K562 (cell line): ENCODE results near the gene PYCR2. TPM values are rescaled to one million over a fixed set of nuclear protein-coding genes. Genes with fewer than 3 reads are reported as not detected.

Source experiments
- ATAC-seq: fragments of 200-7000 bp; cut with Tn5 transposase; 3 replicates; pipeline ENCODE4 v1.9.1; 2020; ENCODE audit warnings: moderate library complexity
- BruUV-seq: library from RNA; stranded (reverse); fragments of 400-500 nt; replicated peaks from 2 replicates; lab custom pipeline; 2021; lab: Mats Ljungman, UMichigan
- CTCF ChIA-PET: fragments of 300-600 bp; formaldehyde crosslinking; extraction: SDS; loops from one replicate; lab custom pipeline; 2021; ENCODE audit warnings: low intra/inter-chr PET ratio; lab: Yijun Ruan, JAX
- POLR2A ChIA-PET: fragments of 300-600, 350-650 bp; sonication (Branson Sonifier 250); formaldehyde crosslinking; extraction: SDS; loops from one replicate; lab custom pipeline; 2021; ENCODE audit warnings: antibody characterized with exemption, inconsistent platforms; lab: Yijun Ruan, JAX
- DNase-seq, 4 experiments: peaks; one replicate each; pipeline versions ENCODE4 v3.0.0 to v3.0.0-alpha.2; 2011 to 2018; ENCODE audit warnings: low spot score in 3 of 4, mixed read lengths in 3 of 4; ENCODE audit errors: extremely low read depth in 1 of 4
- FAIRE-seq: peaks from 2 replicates; lab custom pipeline; 2011; peaks lifted over from hg19 to GRCh38; lab: Jason Lieb, UNC
- H2AFZ ChIP-seq: 2 replicates; pipeline ENCODE4 v1.6.0; 2011; ENCODE audit warnings: low read depth, low read length, control low read depth, inconsistent platforms
- H3K27ac ChIP-seq: fragments of 200-600 bp; 3 replicates; pipeline ENCODE4 v1.8.0; 2011; ENCODE audit warnings: low read depth, mild to moderate bottlenecking, control low read depth, inconsistent platforms, low read length, moderate library complexity, mixed read lengths; ENCODE audit errors: extremely low read depth
- H3K27me3 ChIP-seq, 2 experiments: fragments of 300-600 bp in 1 of 2; 2 replicates in 1 of 2; 3 replicates in 1 of 2; pipeline versions ENCODE4 v1.6.0 to v1.8.0; 2011; ENCODE audit warnings: inconsistent platforms in 2 of 2, low read length in 2 of 2, mild to moderate bottlenecking in 1 of 2, mixed read lengths in 1 of 2, moderate library complexity in 1 of 2; ENCODE audit not compliant: control insufficient read depth in 2 of 2, insufficient read depth in 2 of 2
- H3K36me3 ChIP-seq: fragments of 300-600 bp; 3 replicates; pipeline ENCODE4 v1.8.0; 2011; ENCODE audit warnings: mild to moderate bottlenecking, low read length, inconsistent platforms; ENCODE audit not compliant: control insufficient read depth, insufficient read depth
- H3K4me1 ChIP-seq, 2 experiments: fragments of 200-600 bp in 1 of 2; replicated peaks in 1 of 2; 2 replicates in 1 of 2; 3 replicates in 1 of 2; pipeline versions ENCODE4 v1.5.1 to v1.8.0; 2011; ENCODE audit warnings: inconsistent platforms in 2 of 2, low read length in 2 of 2, mild to moderate bottlenecking in 1 of 2, mixed read lengths in 1 of 2, moderate library complexity in 1 of 2; ENCODE audit not compliant: control insufficient read depth in 2 of 2, insufficient read depth in 2 of 2
- H3K4me2 ChIP-seq: 2 replicates; pipeline ENCODE4 v1.6.1; 2011; ENCODE audit warnings: low read length, control low read depth, inconsistent platforms, mixed read lengths; ENCODE audit not compliant: insufficient read depth
- H3K4me3 ChIP-seq: fragments of 200-600 bp; sonication (generic), shearing (Covaris generic); 2 replicates; pipeline ENCODE4 v1.5.1; 2016; ENCODE audit warnings: control low read depth, inconsistent platforms
- H3K79me2 ChIP-seq: fragments of 200-600 bp; 3 replicates; pipeline ENCODE4 v1.8.0; 2011; ENCODE audit warnings: low read length, inconsistent platforms; ENCODE audit not compliant: control insufficient read depth, insufficient read depth
- H3K9ac ChIP-seq, 2 experiments: 2 replicates each; pipeline versions ENCODE4 v1.6.0 to v1.6.1; 2011; ENCODE audit warnings: low read depth in 2 of 2, low read length in 2 of 2, control low read depth in 1 of 2, inconsistent platforms in 1 of 2, mild to moderate bottlenecking in 1 of 2, mixed read lengths in 1 of 2; ENCODE audit not compliant: insufficient read depth in 1 of 2
- H3K9me1 ChIP-seq: one replicate; pipeline ENCODE4 v1.6.0; 2011; ENCODE audit warnings: inconsistent platforms, mild to moderate bottlenecking, low read length, moderate library complexity; ENCODE audit not compliant: control insufficient read depth, insufficient read depth
- H3K9me3 ChIP-seq: replicated peaks from 2 replicates; pipeline ENCODE4 v1.5.1; 2011; ENCODE audit warnings: low read depth, low read length, inconsistent platforms; ENCODE audit not compliant: control insufficient read depth, insufficient read depth
- H4K20me1 ChIP-seq: replicated peaks from 2 replicates; pipeline ENCODE4 v1.6.1; 2011; ENCODE audit warnings: low read length, inconsistent platforms, mixed read lengths; ENCODE audit not compliant: control insufficient read depth, insufficient read depth
- BCOR ChIP-seq: fragments of 450-650 bp; IDR thresholded peaks from 2 replicates; pipeline ENCODE4 v1.6.1; 2016
- FOXA1 ChIP-seq: fragments of 450-650 bp; IDR thresholded peaks from 2 replicates; pipeline ENCODE4 v1.6.1; 2016; ENCODE audit warnings: mild to moderate bottlenecking, borderline replicate concordance
- KHSRP ChIP-seq: fragments of 450-650 bp; IDR thresholded peaks from 2 replicates; pipeline ENCODE4 v1.6.1; 2017
- PHF21A ChIP-seq: fragments of 450-650 bp; IDR thresholded peaks from 2 replicates; pipeline ENCODE4 v1.6.1; 2017; ENCODE audit warnings: low read depth, borderline replicate concordance
- ZNF696 ChIP-seq: fragments of 250-450 bp; sonication (Bioruptor Pico); conservative IDR thresholded peaks from 2 replicates; pipeline ENCODE4 v1.4.0; 2020; ENCODE audit warnings: mild to moderate bottlenecking, moderate library complexity
- WGBS: fragments of 100-300 bp; shearing (Covaris generic); methylation state at CpG from one replicate; pipeline ENCODE4 v1.1.6; 2016; ENCODE audit warnings: low coverage, mixed read lengths; ENCODE audit not compliant: insufficient coverage; ENCODE audit errors: missing lambda C conversion rate; 5-methylcytosine and 5-hydroxymethylcytosine counted together
- in situ Hi-C: fragments of 300-500 bp; cut with MboI; formaldehyde crosslinking; loops from 4 replicates; pipeline ENCODE4 v1.15.0; 2018; ENCODE audit warnings: inconsistent platforms, mixed read lengths
- intact Hi-C: fragments of 100-400 bp; cut with micrococcal nuclease; formaldehyde crosslinking; loops from 2 replicates; pipeline ENCODE4 v1.14.2; 2022
- polyA plus RNA-seq, 8 experiments: library from polyadenylated mRNA; depleted of rRNA in 4 of 8; stranded (reverse) in 5 of 8; unstranded in 3 of 8; fragments of >200 nt; fragmentation: Nextera tagmentation in 2 of 8; fragmentation: Illumina TruSeq in 1 of 8; extraction: Ambion mirVana in 2 of 8; extraction: Trizol in 1 of 8; gene quantifications; 2 replicates each; pipeline versions ENCODE4 v1.2.1 to v1.2.3, GENCODE V29; 2011 to 2014; ENCODE audit warnings: inconsistent platforms in 1 of 8, missing spikeins in 1 of 8
- total RNA-seq, 7 experiments: library from RNA; depleted of rRNA in 6 of 7; stranded (reverse); fragments of >200 nt in 6 of 7; fragmentation: Illumina TruSeq in 2 of 7; extraction: Trizol in 2 of 7; gene quantifications; 2 replicates each; pipeline versions ENCODE4 v1.2.1 to v1.2.3, GENCODE V29; 2011 to 2021; ENCODE audit warnings: low replicate concordance in 1 of 7
- TF ChIP-seq, protein P1 (sequence below): sonication (generic); formaldehyde crosslinking; IDR thresholded peaks from 2 replicates; pipeline ENCODE4 v1.8.0; 2022; ENCODE audit warnings: missing genetic modification reagents, mild to moderate bottlenecking, moderate library complexity, borderline replicate concordance
- TF ChIP-seq, protein P2 (sequence below): fragments of 250-450 bp; sonication (Bioruptor Pico); IDR thresholded peaks from 2 replicates; pipeline ENCODE4 v1.8.0; 2022; ENCODE audit warnings: inconsistent platforms
- TF ChIP-seq, protein P3 (sequence below): sonication (generic); formaldehyde crosslinking; IDR thresholded peaks from 2 replicates; pipeline ENCODE4 v1.8.0; 2022; ENCODE audit warnings: mild to moderate bottlenecking, missing genetic modification reagents, borderline replicate concordance
- TF ChIP-seq, protein P4 (sequence below): fragments of 250-450 bp; sonication (Bioruptor Pico); IDR thresholded peaks from 2 replicates; pipeline ENCODE4 v1.5.0; 2022; ENCODE audit warnings: mild to moderate bottlenecking

The PYCR2 gene
- total and polyA plus RNA-seq, 9 of the 15 experiments (the other 6 are each of a cell fraction or from before 2014, with no cell fraction given): 5.5 to 219 (median 127) TPM

DNA sequence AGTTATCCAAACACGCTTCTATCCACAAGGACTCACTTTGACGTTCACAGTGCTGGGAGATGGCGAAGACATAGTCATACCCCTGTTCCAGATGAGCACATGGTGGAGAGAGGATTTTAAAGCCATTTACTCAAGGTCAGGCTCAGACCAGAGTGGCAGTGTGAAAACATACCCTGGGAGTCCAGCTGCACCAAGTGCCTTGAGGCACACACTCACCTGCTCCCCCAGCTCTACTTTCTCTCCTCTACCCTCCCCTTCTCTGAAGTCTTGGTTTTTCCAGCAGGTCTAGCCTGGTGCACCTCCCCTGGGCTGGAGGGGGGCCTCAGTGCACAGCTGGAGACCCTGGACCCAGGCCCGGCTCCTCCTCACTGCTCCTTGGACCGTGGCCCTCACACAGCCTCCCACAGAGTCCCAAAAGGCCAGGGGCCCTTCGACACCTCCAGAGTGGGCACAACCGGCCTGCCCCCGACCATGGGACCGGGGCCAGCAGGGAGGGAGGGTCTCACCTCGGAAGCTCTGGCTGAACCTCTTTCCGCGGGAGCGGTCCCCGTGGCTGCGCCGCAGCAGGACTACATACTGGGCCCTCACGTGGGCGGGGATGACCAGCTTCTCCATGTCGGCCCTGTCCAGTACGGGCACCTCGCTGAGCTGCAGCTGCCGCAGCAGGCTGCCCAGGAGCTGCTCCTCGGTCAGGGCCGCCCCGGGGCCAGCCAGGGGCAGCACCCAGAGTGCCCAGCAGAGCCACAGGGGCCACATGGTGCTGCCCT is 16.5 kb upstream of the PYCR2 start:
- Histone ChIP-seq H3K9ac (peak overlapping the region in 1 of 2 experiments; percentile 37; a peak in 2 of 4 replicates), H3K79me2 (no peaks in the 10 kb centered on the region), H3K36me3 (no peaks in the 10 kb centered on the region), H3K4me1 (peaks cover 7 to 23% of the 10 kb centered on the region in 2 experiments; a peak in 4 of 5 replicates), H3K27me3 (no peaks in the 10 kb centered on the region), H4K20me1 (no peaks in the 10 kb centered on the region), H3K9me3 (no peaks in the 10 kb centered on the region), H3K4me3 (no peak overlapping the region), H2AFZ (no peak overlapping the region), H3K9me1 (no peaks in the 10 kb centered on the region), H3K4me2 (no peak overlapping the region), H3K27ac (no peak overlapping the region)
- 79% methylated on average over 22 of the region's 25 CpGs for WGBS
- CTCF ChIA-PET: no interaction called here
- DNase-seq: peak in 2 of 4 experiments; percentile 8 to 9
- no peak; the same call in 1 of the 3 replicates for ATAC-seq
- no TSS peak for BruUV-seq
- in situ Hi-C loops (no loop called here), intact Hi-C loops (no loop called here)
- POLR2A ChIA-PET: interaction anchor here (0.5 to 1.4 kb wide), 6 partner anchors 15 to 370 kb away, joined by 3 to 7 read pairs (median 3); no protein-coding TSS in a partner anchor
- no peak for FAIRE-seq
- TF ChIP-seq, protein P1, sequence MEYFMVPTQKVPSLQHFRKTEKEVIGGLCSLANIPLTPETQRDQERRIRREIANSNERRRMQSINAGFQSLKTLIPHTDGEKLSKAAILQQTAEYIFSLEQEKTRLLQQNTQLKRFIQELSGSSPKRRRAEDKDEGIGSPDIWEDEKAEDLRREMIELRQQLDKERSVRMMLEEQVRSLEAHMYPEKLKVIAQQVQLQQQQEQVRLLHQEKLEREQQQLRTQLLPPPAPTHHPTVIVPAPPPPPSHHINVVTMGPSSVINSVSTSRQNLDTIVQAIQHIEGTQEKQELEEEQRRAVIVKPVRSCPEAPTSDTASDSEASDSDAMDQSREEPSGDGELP (CRISPR knock-in tag): no peak
- TF ChIP-seq FOXA1 (no peak), BCOR (no peak), PHF21A (no peak), KHSRP (no peak), ZNF696 (CRISPR knock-in tag) (no peak)
- TF ChIP-seq, protein P2, sequence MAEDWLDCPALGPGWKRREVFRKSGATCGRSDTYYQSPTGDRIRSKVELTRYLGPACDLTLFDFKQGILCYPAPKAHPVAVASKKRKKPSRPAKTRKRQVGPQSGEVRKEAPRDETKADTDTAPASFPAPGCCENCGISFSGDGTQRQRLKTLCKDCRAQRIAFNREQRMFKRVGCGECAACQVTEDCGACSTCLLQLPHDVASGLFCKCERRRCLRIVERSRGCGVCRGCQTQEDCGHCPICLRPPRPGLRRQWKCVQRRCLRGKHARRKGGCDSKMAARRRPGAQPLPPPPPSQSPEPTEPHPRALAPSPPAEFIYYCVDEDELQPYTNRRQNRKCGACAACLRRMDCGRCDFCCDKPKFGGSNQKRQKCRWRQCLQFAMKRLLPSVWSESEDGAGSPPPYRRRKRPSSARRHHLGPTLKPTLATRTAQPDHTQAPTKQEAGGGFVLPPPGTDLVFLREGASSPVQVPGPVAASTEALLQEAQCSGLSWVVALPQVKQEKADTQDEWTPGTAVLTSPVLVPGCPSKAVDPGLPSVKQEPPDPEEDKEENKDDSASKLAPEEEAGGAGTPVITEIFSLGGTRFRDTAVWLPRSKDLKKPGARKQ: no peak
- TF ChIP-seq, protein P3, sequence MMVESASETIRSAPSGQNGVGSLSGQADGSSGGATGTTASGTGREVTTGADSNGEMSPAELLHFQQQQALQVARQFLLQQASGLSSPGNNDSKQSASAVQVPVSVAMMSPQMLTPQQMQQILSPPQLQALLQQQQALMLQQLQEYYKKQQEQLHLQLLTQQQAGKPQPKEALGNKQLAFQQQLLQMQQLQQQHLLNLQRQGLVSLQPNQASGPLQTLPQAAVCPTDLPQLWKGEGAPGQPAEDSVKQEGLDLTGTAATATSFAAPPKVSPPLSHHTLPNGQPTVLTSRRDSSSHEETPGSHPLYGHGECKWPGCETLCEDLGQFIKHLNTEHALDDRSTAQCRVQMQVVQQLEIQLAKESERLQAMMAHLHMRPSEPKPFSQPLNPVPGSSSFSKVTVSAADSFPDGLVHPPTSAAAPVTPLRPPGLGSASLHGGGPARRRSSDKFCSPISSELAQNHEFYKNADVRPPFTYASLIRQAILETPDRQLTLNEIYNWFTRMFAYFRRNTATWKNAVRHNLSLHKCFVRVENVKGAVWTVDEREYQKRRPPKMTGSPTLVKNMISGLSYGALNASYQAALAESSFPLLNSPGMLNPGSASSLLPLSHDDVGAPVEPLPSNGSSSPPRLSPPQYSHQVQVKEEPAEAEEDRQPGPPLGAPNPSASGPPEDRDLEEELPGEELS (CRISPR knock-in tag): no peak
- TF ChIP-seq, protein P4, sequence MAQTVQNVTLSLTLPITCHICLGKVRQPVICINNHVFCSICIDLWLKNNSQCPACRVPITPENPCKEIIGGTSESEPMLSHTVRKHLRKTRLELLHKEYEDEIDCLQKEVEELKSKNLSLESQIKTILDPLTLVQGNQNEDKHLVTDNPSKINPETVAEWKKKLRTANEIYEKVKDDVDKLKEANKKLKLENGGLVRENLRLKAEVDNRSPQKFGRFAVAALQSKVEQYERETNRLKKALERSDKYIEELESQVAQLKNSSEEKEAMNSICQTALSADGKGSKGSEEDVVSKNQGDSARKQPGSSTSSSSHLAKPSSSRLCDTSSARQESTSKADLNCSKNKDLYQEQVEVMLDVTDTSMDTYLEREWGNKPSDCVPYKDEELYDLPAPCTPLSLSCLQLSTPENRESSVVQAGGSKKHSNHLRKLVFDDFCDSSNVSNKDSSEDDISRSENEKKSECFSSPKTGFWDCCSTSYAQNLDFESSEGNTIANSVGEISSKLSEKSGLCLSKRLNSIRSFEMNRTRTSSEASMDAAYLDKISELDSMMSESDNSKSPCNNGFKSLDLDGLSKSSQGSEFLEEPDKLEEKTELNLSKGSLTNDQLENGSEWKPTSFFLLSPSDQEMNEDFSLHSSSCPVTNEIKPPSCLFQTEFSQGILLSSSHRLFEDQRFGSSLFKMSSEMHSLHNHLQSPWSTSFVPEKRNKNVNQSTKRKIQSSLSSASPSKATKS (CRISPR knock-in tag): no peak
